Tibial nerve (tissue), 4 donors: ENCODE results near the gene CNIH3. TPM values are rescaled to one million over a fixed set of nuclear protein-coding genes. Genes with fewer than 3 reads are reported as not detected.

Source experiments
- DNase-seq, 2 donors: peaks; one replicate each; pipeline ENCODE4 v3.0.0-alpha.2; 2019; ENCODE audit warnings: low spot score in 2 of 2
- H3K27ac ChIP-seq, 4 donors: fragments of 200-600 bp; sonication (generic) in 3 of 4; one replicate each; pipeline ENCODE4 v1.5.1; 2017 to 2019; ENCODE audit warnings: mild to moderate bottlenecking in 1 of 4
- H3K27me3 ChIP-seq, 2 donors: fragments of 200-600 bp; sonication (generic) in 1 of 2; one replicate each; pipeline versions ENCODE4 v1.5.1 to v1.6.0; 2017 to 2019
- H3K36me3 ChIP-seq, 3 donors: fragments of 200-600 bp; sonication (generic); one replicate each; pipeline ENCODE4 v1.5.1; 2018 to 2019
- H3K4me1 ChIP-seq, 4 donors: fragments of 200-600 bp; sonication (generic) in 3 of 4; one replicate each; pipeline ENCODE4 v1.5.1; 2017 to 2019
- H3K4me3 ChIP-seq, 4 donors: fragments of 200-600 bp; sonication (generic) in 3 of 4; one replicate each; pipeline ENCODE4 v1.5.1; 2017 to 2019; ENCODE audit warnings: mild to moderate bottlenecking in 1 of 4, moderate library complexity in 1 of 4
- H3K9me3 ChIP-seq, 4 donors: fragments of 200-600 bp; sonication (generic) in 3 of 4; one replicate each; pipeline ENCODE4 v1.5.1; 2017 to 2019
- EP300 ChIP-seq, 2 donors: sonication (generic); formaldehyde crosslinking; IDR thresholded peaks; one replicate each; pipeline ENCODE4 v1.6.1; 2017; ENCODE audit warnings: antibody characterized with exemption in 2 of 2, mild to moderate bottlenecking in 1 of 2
- POLR2A ChIP-seq, 2 donors: fragments of 450-650 bp; IDR thresholded peaks; one replicate each; pipeline ENCODE4 v1.6.1; 2017; ENCODE audit warnings: antibody characterized with exemption in 2 of 2, mild to moderate bottlenecking in 2 of 2, moderate library complexity in 2 of 2
- WGBS, 2 donors: methylation state at CpG; one replicate each; pipeline ENCODE4 v1.1.5; 2018; 5-methylcytosine and 5-hydroxymethylcytosine counted together
- total RNA-seq, 4 donors: library from RNA; depleted of rRNA; stranded (reverse); fragments of >200 nt; gene quantifications; one replicate each; pipeline ENCODE4 v1.1.0, GENCODE V29; 2016
- TF ChIP-seq, protein P1 (sequence below), 5 experiments: fragments of 200-600 bp in 3 of 5; fragments of 450-650 bp in 2 of 5; sonication (generic) in 3 of 5; IDR thresholded peaks; one replicate each; pipeline ENCODE4 v1.5.1; 2016 to 2019; ENCODE audit warnings: antibody characterized with exemption in 5 of 5, mild to moderate bottlenecking in 3 of 5, moderate library complexity in 2 of 5

The CNIH3 gene
- total RNA-seq, 4 donors from 2014 or later = 1.8 to 7.6 (median 4.7) TPM

DNA sequence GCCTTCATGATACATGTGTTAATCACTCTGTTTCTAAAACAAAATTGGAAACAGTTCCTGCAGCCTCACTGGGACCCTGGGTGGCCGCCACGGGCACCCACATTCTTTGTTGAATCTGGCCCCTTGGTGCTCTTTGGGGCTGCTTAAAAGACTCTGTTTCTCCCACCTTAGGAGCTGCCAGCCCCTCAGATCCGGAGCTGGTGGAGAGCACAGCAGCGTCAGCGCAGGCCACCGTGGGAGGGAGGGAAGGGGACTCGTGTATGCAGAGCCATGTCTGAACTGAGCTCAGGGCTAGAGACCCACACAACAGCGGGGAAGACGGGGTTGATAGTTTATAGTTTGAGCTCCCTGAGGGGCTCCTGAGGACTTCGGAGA lies 121.2 kb downstream of the CNIH3 start:
- Histone ChIP-seq H3K27me3 (no peaks in the 10 kb centered on the region), H3K9me3 (no peaks in the 10 kb centered on the region), H3K4me3 (no peak overlapping the region), H3K36me3 (no peaks in the 10 kb centered on the region), H3K4me1 (peaks cover 0 to 29% (median 18%) of the 10 kb centered on the region in 4 donors), H3K27ac (peak overlapping the region in 2 of 4 donors; percentile 75 to 88)
- DNase-seq = no peak
- TF ChIP-seq POLR2A (IDR thresholded peaks at IDR 0.05) (no peak), EP300 (IDR thresholded peaks at IDR 0.05) (no peak)
- TF ChIP-seq, protein P1, sequence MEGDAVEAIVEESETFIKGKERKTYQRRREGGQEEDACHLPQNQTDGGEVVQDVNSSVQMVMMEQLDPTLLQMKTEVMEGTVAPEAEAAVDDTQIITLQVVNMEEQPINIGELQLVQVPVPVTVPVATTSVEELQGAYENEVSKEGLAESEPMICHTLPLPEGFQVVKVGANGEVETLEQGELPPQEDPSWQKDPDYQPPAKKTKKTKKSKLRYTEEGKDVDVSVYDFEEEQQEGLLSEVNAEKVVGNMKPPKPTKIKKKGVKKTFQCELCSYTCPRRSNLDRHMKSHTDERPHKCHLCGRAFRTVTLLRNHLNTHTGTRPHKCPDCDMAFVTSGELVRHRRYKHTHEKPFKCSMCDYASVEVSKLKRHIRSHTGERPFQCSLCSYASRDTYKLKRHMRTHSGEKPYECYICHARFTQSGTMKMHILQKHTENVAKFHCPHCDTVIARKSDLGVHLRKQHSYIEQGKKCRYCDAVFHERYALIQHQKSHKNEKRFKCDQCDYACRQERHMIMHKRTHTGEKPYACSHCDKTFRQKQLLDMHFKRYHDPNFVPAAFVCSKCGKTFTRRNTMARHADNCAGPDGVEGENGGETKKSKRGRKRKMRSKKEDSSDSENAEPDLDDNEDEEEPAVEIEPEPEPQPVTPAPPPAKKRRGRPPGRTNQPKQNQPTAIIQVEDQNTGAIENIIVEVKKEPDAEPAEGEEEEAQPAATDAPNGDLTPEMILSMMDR (IDR thresholded peaks at IDR 0.05) = no peak
- 23 to 39% methylated on average over 8 to 10 of the region's 10 CpGs for WGBS, 2 donors

DNA sequence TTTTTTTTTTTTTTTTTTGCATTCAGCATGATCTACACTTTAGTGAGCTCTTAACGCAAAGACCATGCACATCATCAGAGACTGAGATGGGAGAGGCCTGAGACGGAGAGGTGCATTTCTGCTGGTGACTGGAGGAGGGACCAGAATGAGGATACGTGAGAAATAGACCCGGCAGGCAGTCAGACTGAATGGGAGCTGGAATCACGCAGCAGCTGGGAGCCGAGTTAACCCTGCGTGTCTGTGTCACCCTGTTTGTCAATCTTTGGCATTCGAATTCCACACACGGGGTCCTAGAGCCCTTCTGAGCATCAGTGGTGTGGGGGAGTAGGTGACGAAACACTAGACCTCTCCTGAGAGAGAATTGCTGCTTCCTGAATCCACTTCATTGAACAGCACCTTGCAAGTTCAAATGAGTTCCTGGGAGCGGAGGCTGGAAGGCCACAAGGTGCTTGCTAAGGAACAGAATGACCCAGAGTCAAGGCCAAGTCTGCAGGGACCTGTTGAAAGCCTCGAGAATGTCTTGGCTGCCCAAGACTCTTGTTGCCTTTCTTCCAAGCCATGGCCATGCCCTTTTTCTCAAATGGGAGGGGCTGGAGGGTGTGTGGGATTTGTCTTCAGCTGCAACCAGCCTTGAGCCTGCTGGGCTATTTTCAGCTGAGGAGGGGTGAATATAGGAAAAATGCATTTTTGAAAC lies 123.3 kb downstream of the CNIH3 start:
- H3K27me3 ChIP-seq = no peaks in the 10 kb centered on the region
- H3K9me3 ChIP-seq = no peaks in the 10 kb centered on the region
- 79 to 80% methylated on average over 12 of the region's 12 CpGs for WGBS, 2 donors
- no peak for DNase-seq
- peaks cover 0 to 28% (median 14%) of the 10 kb centered on the region in 4 donors for H3K4me1 ChIP-seq
- no peak overlapping the region for H3K27ac ChIP-seq
- no peak overlapping the region for H3K4me3 ChIP-seq
- TF ChIP-seq POLR2A (IDR thresholded peaks at IDR 0.05) = no peak
- TF ChIP-seq EP300 (IDR thresholded peaks at IDR 0.05) = no peak
- TF ChIP-seq, protein P1 (IDR thresholded peaks at IDR 0.05) = no peak
- no peaks in the 10 kb centered on the region for H3K36me3 ChIP-seq

DNA sequence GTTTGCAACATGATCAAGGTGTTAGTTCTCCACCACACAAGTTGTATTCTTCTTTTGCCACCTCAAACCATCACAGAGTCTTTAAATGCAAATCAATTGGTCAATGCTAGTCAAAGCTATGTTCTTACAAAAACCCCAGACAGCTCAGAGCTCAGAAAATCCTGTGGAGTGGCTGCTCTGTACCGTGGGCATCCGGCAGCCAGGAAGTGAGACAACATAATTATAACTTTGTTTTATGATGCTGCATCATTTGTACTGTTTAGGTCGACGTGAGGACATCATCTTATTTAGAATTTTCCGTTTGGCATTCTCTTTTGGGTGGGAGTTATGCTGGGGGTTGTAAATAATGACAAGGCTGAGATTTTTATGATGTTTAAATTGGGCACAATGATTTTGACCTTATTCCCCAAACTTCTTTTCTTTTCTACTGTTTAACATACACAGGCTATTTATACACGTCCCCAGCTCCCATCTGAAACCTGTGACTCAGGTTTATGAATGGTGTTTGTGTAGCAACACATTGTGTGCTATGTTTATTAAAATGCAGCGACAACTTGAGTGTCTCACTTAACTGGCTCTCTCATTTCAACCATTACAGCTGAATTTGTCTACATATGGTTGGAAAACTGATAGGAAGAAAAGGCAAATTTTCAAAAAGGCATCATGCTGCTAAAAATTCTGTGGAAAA lies 124.0 kb downstream of the CNIH3 start:
- H3K9me3 ChIP-seq = no peaks in the 10 kb centered on the region
- 57 to 58% methylated on average over 7 of the region's 7 CpGs for WGBS, 2 donors
- TF ChIP-seq EP300 (IDR thresholded peaks at IDR 0.05) (no peak), POLR2A (IDR thresholded peaks at IDR 0.05) (no peak)
- TF ChIP-seq, protein P1 (IDR thresholded peaks at IDR 0.05) = no peak
- no peak overlapping the region for H3K4me3 ChIP-seq
- no peaks in the 10 kb centered on the region for H3K36me3 ChIP-seq
- H3K4me1 ChIP-seq = peaks cover 0 to 28% (median 14%) of the 10 kb centered on the region in 4 donors
- no peaks in the 10 kb centered on the region for H3K27me3 ChIP-seq
- H3K27ac ChIP-seq = no peak overlapping the region
- DNase-seq = no peak

DNA sequence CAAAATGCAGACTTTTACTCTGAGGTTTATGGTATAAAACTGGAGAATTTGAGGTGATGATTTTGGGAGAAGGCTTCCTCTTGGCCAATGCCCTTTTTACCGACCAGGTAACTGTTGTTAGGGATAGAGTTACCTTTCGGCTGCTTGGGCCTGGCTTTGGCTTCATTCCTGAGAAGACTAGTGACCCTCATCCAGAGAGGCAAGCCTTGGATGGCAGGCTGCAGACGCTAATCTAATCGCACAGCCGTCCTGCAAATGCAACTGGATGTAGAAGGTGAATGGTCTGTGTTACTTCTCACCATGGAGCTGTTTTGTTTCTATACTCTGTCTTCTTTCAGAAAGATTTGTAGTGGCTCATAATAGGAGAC lies 124.6 kb downstream of the CNIH3 start:
- WGBS, 2 donors = 95 to 96% methylated on average over 5 of the region's 5 CpGs
- H3K36me3 ChIP-seq = no peaks in the 10 kb centered on the region
- no peak overlapping the region for H3K27ac ChIP-seq
- DNase-seq = no peak
- no peaks in the 10 kb centered on the region for H3K9me3 ChIP-seq
- TF ChIP-seq EP300 (IDR thresholded peaks at IDR 0.05) (no peak), POLR2A (IDR thresholded peaks at IDR 0.05) (no peak)
- TF ChIP-seq, protein P1 (IDR thresholded peaks at IDR 0.05) = no peak
- no peak overlapping the region for H3K4me3 ChIP-seq
- H3K4me1 ChIP-seq = peaks cover 0 to 28% (median 14%) of the 10 kb centered on the region in 4 donors
- H3K27me3 ChIP-seq = no peaks in the 10 kb centered on the region

DNA sequence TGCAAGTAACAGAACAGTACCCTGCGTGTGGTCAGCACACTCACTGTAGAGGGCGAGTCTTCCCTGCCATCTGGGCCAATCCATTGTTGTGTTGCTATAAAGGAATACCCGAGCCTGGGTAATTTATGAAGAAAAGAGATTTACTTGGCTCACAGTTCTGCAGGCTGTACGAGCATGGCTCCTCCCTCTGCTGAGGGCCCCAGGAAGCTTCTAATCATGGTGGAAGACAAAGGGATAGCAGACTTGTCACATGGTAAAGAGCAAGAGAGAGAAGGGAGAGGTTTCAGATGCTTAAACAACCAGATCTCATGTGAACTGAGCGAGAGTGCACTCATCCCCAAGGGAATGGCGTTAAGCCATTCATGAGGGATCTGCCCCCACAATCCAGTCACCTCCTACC lies 126.2 kb downstream of the CNIH3 start:
- Histone ChIP-seq H3K27me3 (no peaks in the 10 kb centered on the region), H3K9me3 (no peaks in the 10 kb centered on the region), H3K27ac (no peak overlapping the region), H3K4me3 (no peak overlapping the region), H3K36me3 (no peaks in the 10 kb centered on the region), H3K4me1 (peaks cover 0 to 18% (median 8%) of the 10 kb centered on the region in 4 donors)
- no peak for DNase-seq
- TF ChIP-seq, protein P1 (IDR thresholded peaks at IDR 0.05) = no peak
- 86 to 91% methylated on average over 6 of the region's 6 CpGs for WGBS, 2 donors
